Measurements from ENCODE around the gene LRRC45.

The LRRC45 gene

DNA sequence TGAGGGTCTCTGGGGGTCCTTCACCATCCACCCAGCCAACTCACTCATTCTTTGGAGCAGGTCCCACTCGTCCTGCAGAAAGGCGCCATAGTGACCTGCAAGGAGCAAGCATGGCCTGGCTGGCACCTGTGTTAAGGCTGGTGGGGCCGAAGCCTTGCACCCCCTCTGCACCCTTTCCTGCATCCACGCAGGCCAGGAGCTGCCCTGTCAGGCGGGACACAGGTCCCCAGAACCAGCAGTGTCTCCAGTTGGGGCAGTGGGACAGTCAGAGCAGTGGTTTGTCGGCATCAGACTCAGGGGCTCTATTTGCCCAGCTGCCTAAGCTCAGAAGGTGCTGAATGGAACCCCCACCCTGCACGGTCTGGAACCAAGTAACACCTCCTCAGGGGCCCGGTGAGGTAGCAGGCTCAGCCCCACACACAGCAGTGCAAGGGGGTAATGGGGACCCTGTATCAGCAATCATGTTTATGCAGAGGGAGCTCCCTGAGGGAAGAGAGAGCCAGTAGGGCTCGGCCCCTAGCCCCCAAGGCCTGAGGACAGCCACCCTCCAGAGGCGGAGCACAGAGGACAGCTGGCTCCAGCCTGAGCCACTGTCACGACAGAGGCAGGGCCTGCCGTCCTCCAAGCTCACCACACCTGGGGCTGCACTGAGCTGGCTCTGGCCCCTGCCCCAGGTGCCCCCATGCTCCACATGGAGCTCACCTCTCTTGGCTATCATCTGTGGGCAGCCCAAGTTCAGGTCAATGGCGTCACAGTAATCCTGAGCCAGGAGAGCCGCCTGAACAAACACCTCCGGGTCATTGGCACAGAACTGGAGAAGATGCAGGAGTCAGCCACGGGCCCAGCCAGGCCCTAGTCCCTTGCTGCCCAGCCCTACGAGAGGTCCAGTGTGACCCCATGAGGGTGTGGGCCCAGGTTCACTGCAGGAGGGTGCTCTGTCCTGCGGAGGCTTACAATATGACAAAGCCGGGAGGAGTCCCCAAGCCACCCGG is 40.6 kb downstream of the LRRC45 start:
- no peak for DNase-seq (ENCODE audit: low spot score)

- no peak for DNase-seq (ENCODE audit: low spot score)
Observed at GRCh38 chr17:82064433-82065192, 41.5 kb downstream of the LRRC45 start.

DNA sequence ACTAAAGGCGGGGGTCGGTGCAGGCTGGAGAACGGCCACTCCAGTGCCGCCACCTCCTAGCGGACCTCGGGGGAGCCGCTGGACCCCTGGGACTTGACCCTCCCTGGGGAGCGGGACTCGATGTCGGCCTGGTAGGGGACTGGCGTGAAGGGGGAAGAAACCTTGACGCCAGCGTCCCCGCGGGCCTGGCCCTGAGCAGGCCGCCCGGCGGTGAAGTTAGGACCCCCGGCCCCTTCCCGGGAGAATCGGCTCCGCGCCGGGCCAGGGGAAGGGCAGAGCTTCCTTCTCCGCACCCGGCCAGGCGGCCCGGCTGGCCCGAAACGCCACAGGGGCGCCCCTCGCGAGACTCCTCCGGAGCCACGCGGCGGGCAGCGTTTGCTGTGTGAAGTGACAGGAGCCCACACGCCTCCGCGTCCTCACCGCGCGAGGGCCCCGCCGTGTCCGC is 42.1 kb downstream of the LRRC45 start:
- no peak for DNase-seq (ENCODE audit: low spot score)

GRCh38 chr17:82065638-82066303 is 42.7 kb downstream of the LRRC45 start, which contains the start of gene DUS1L:
Gene DUS1L, minus strand, starts transcription at chr17:82065804. Its CDS starts 745 bp downstream, at chr17:82065059.
- peak; percentile 41 for DNase-seq (ENCODE audit: low spot score)

- no peak for DNase-seq (ENCODE audit: low spot score)
Observed at GRCh38 chr17:82070611-82071010, 47.5 kb downstream of the LRRC45 start.

- DNase-seq (ENCODE audit: low spot score) = no peak
Observed at GRCh38 chr17:82072827-82073226, 49.7 kb downstream of the LRRC45 start.

DNA sequence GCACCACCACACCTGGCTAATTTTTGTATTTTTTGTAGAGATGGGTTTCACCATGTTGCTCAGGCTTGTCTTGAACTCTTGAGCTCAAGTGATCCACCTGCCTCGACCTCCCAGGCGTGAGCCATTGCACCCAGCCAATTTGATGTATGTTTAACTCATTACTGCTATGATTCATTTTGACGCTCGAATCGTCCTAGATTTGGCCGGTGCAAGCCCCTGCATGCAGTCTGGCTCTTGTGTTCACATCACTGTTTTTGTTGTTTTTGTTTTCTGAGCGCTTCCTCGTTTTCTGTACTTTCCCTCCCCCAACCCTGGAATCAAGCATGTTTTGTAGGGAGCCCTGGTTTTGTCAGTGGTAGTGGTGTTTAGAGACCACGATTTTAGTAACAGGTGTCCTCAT is 50.3 kb downstream of the LRRC45 start:
- DNase-seq (ENCODE audit: low spot score) = no peak

GRCh38 chr17:82076018-82076784 is 53.1 kb downstream of the LRRC45 start:
- DNase-seq (ENCODE audit: low spot score) = no peak

- no peak for DNase-seq (ENCODE audit: low spot score)
Observed at GRCh38 chr17:82076785-82077591, 53.9 kb downstream of the LRRC45 start.

DNA sequence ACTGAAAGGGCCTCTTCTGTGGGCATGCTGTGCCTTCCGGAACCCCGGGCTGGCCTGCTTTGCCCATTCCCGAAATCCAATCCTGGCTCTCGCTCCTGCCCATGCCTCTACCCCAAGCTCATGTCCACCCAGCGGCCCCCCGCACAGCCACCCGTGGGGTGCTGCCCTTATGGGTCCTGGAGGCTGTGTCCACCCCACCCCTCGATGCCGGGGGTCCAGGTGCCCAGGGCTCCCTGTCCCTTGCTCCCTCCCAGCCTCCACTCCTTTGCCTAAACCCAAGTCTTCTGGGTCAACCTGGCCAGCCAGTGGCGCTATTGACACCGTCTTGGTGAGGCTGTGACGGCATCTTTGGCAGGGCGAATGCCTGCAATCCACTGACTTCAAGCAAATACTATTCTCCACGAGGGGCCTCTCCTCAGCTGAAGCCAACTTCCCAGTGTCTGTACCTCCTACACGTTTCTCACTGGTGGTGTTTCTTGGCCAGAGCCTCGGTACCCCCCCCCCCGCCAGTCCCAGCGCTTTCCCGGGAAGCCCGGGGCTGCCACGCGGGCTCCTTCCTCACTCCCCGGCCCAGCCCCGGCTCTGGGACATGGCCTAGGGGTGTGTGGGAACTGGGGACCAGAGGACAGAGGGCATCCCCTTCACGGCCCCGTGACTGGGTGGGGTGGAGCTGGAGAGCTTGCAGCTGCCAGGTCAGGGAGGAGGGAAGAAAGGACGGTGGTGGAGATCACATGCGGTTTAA is 54.7 kb downstream of the LRRC45 start:
- DNase-seq (ENCODE audit: low spot score) = no peak

- no peak for DNase-seq (ENCODE audit: low spot score)
Observed at GRCh38 chr17:82078433-82078832, 55.3 kb downstream of the LRRC45 start.

GRCh38 chr17:82079001-82079677 is 56.0 kb downstream of the LRRC45 start:
- no peak for DNase-seq (ENCODE audit: low spot score)

GRCh38 chr17:82080048-82080788 is 57.1 kb downstream of the LRRC45 start:
- no peak for DNase-seq (ENCODE audit: low spot score)
